Smooth muscle cell (in vitro differentiated cells): Measurements from ENCODE around the gene FASN. TPM values are rescaled to one million over a fixed set of nuclear protein-coding genes. Genes with fewer than 3 reads are reported as not detected.

ENCODE experiments used
- DNase-seq: peaks from one replicate; lab custom pipeline; 2025; ENCODE audit not compliant: unreplicated experiment; lab: John Stamatoyannopoulos, UW
- H2AFZ ChIP-seq: fragments of 200-600 bp; sonication (generic); 2 replicates; pipeline ENCODE4 v1.6.0; 2016; ENCODE audit warnings: antibody characterized with exemption, low read depth, mild to moderate bottlenecking
- H3F3A ChIP-seq: fragments of 200-600 bp; sonication (generic); 2 replicates; pipeline ENCODE4 v1.6.0; 2017; ENCODE audit warnings: antibody characterized with exemption, low read depth
- H3K27ac ChIP-seq: fragments of 200-600 bp; sonication (generic); 2 replicates; pipeline ENCODE4 v1.5.1; 2016; ENCODE audit warnings: low read depth, mild to moderate bottlenecking
- H3K27me3 ChIP-seq: fragments of 200-600 bp; sonication (generic); 2 replicates; pipeline ENCODE4 v1.6.1; 2016; ENCODE audit warnings: low read depth, mild to moderate bottlenecking
- H3K36me3 ChIP-seq: fragments of 200-600 bp; sonication (generic); 2 replicates; pipeline ENCODE4 v1.5.1; 2016; ENCODE audit warnings: low read depth
- H3K4me1 ChIP-seq: fragments of 200-600 bp; sonication (generic); 2 replicates; pipeline ENCODE4 v1.5.1; 2016; ENCODE audit warnings: low read depth
- H3K4me2 ChIP-seq: fragments of 200-600 bp; sonication (generic); 2 replicates; pipeline ENCODE4 v1.6.0; 2016; ENCODE audit warnings: mild to moderate bottlenecking
- H3K4me3 ChIP-seq: fragments of 200-600 bp; sonication (generic); 2 replicates; pipeline ENCODE4 v1.5.1; 2016; ENCODE audit warnings: mild to moderate bottlenecking
- H3K79me2 ChIP-seq: fragments of 200-600 bp; sonication (generic); 2 replicates; pipeline ENCODE4 v1.6.0; 2016; ENCODE audit warnings: low read depth, mild to moderate bottlenecking
- H3K9ac ChIP-seq: fragments of 200-600 bp; sonication (generic); 2 replicates; pipeline ENCODE4 v1.6.0; 2016; ENCODE audit warnings: low read depth
- H3K9me3 ChIP-seq: fragments of 200-600 bp; sonication (generic); replicated peaks from 2 replicates; pipeline ENCODE4 v1.5.1; 2016; ENCODE audit warnings: low read depth
- H4K20me1 ChIP-seq: fragments of 200-600 bp; sonication (generic); 2 replicates; pipeline ENCODE4 v1.6.0; 2016; ENCODE audit warnings: low read depth
- CTCF ChIP-seq: fragments of 200-600 bp; sonication (generic); IDR thresholded peaks from 2 replicates; pipeline ENCODE4 v1.5.1; 2017; ENCODE audit warnings: borderline replicate concordance, mild to moderate bottlenecking, antibody characterized with exemption; ENCODE audit not compliant: insufficient read depth, poor library complexity, severe bottlenecking
- WGBS: methylation state at CpG from one replicate; pipeline ENCODE4 v1.1.7; 2016; ENCODE audit warnings: low lambda C conversion rate; 5-methylcytosine and 5-hydroxymethylcytosine counted together
- polyA plus RNA-seq: library from polyadenylated mRNA; unstranded; fragments of >200 nt; fragmentation: Nextera tagmentation; extraction: Ambion mirVana; gene quantifications from 2 replicates; pipeline ENCODE4 v1.2.1, GENCODE V29; 2016
- total RNA-seq: library from RNA; depleted of rRNA; stranded (reverse); fragments of >200 nt; gene quantifications from 2 replicates; pipeline ENCODE4 v1.2.3, GENCODE V29; 2014

FASN gene
- total and polyA plus RNA-seq, 2 experiments from 2014 or later, result 46.6 to 49.3 TPM

DNA sequence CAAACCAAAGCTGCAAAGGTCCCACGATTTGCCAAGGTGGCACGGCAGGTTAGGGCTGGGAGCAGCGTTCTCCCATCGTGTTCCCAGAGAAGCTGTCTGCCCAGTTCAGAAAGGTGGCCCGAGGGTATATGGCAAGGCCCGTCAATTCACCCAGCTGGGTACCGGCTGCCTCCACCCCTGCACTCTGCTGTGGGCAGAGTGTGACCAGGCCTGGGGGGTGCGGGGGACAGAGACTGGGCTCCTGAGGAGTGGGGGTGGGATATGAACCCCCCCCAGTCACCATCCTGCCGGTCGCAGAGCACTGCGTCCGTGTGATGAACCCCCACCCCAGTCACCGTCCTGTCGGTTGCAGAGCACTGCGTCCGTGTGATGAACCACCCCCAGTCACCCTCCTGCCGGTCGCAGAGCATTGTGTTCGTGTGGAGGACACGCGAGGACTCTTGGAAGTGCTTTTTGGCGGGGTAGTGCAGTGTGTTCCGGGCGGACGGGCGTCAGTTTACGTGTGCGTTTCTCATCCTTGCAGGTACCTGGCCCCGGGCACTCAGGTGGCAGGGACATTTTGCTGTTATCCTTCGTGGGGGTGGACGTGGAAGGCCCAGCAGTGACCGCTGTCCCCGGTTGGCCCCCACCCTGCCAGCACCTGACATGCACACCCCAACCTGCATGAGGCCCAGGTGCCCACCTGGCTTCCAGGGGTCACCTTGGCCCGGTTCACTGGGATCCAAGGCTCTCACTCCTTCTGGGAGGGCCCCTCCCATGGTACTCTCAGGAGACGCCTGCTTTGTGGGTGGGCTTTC lies 2.7 kb upstream of the FASN start:
- Histone ChIP-seq H3K4me2 (peak overlapping the region; percentile 100), H3K9ac (no peak overlapping the region), H3K27me3 (no peaks in the 10 kb centered on the region), H3F3A (peaks cover 13% of the 10 kb centered on the region), H3K36me3 (no peaks in the 10 kb centered on the region), H3K9me3 (no peaks in the 10 kb centered on the region), H3K27ac (no peak overlapping the region), H2AFZ (no peak overlapping the region), H4K20me1 (peaks cover 21% of the 10 kb centered on the region), H3K4me3 (no peak overlapping the region), H3K4me1 (peaks cover 56% of the 10 kb centered on the region), H3K79me2 (peaks cover 23% of the 10 kb centered on the region)
- TF ChIP-seq CTCF, result no peak
- WGBS, result 91% methylated on average over 33 of the region's 35 CpGs
- DNase-seq, result no peak

DNA sequence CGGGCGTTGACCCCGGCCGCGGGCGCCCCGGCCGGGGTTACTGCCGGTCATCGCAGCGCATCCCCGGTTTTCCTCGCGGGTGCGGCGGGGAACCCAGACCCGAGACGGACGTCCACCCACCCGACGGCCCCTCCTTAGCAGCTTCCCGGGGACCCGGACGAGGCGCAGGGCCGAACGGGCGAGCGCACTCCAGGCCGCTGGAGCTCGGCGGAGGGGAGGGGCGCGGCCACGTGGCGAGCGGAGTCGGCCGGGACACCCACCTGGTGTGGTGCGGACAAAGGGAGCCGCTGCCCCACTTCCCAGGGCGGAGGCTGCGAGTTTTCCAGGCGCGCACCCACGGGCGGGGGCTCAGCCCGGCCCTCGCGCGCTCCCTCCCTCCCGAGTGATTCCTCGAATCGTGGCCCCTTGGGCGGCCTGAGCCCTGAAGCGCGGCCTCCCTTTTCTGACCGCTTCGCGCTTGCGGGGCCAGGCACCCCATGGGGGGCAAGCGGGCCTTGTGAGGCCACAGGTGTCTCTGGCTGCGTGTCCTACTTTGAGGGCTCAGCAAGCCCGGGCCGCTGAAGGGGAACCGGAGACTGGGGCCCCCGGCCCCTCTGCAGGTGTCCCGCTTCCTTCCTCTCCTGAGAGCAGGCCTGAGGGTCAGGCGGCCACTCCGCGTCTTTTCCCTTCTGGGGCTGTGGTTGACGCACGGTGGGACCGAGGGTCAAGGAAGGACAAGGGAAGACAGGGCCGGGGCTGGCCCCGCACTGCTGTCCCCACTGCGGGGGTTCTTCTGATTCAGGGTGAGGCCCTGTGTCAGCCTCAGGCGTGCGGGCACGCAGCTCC lies 1.1 kb upstream of the FASN start:
- TF ChIP-seq CTCF, result no peak
- WGBS, result 11% methylated on average over 68 of the region's 80 CpGs
- no peaks in the 10 kb centered on the region for H3K27me3 ChIP-seq

DNA sequence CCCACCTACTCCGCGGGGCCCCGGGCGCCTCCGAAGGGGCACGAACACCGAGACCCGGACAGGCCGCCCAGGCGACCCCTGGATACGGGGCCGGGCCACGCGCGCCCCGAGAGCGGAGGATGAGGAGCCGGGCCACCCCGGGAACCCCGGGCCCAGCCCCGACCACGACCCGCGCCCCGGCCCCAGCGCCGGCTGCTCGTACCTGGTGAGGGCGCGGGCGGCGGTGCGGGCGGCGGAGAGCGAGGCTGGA lies 192 bp downstream of the FASN start:
- no peak overlapping the region for H2AFZ ChIP-seq
- DNase-seq, result no peak
- peak overlapping the region; percentile 100 for H3K4me2 ChIP-seq
- H4K20me1 ChIP-seq, result peaks cover 46% of the 10 kb centered on the region
- no peaks in the 10 kb centered on the region for H3K9me3 ChIP-seq
- H3K9ac ChIP-seq, result peak overlapping the region; percentile 86
- H3K79me2 ChIP-seq, result peaks cover 50% of the 10 kb centered on the region
- no peaks in the 10 kb centered on the region for H3K36me3 ChIP-seq
- H3F3A ChIP-seq, result peaks cover 10% of the 10 kb centered on the region
- 4% methylated on average over 12 of the region's 36 CpGs for WGBS
- TF ChIP-seq CTCF, result no peak
- peaks cover 36% of the 10 kb centered on the region for H3K4me1 ChIP-seq
- H3K27me3 ChIP-seq, result no peaks in the 10 kb centered on the region
- peak overlapping the region; percentile 78 for H3K27ac ChIP-seq
- peak overlapping the region; percentile 97 for H3K4me3 ChIP-seq

More for the DNA sequence above, 1.1 kb upstream of the FASN start:
- Histone ChIP-seq H3K4me1 (peaks cover 49% of the 10 kb centered on the region), H4K20me1 (peaks cover 34% of the 10 kb centered on the region), H3K36me3 (no peaks in the 10 kb centered on the region), H3K4me2 (peak overlapping the region; percentile 100), H3K27ac (peak overlapping the region; percentile 64), H3K79me2 (peaks cover 38% of the 10 kb centered on the region), H3F3A (peaks cover 11% of the 10 kb centered on the region), H3K9ac (peak overlapping the region; percentile 53), H3K4me3 (peak overlapping the region; percentile 97), H3K9me3 (no peaks in the 10 kb centered on the region), H2AFZ (peak overlapping the region; percentile 16)
- no peak for DNase-seq
